ENCODE data around the gene ITGB1BP1.
A peak's percentile ranks its signal among the peaks of the same experiment; 100 is the strongest.

The ITGB1BP1 gene

DNA sequence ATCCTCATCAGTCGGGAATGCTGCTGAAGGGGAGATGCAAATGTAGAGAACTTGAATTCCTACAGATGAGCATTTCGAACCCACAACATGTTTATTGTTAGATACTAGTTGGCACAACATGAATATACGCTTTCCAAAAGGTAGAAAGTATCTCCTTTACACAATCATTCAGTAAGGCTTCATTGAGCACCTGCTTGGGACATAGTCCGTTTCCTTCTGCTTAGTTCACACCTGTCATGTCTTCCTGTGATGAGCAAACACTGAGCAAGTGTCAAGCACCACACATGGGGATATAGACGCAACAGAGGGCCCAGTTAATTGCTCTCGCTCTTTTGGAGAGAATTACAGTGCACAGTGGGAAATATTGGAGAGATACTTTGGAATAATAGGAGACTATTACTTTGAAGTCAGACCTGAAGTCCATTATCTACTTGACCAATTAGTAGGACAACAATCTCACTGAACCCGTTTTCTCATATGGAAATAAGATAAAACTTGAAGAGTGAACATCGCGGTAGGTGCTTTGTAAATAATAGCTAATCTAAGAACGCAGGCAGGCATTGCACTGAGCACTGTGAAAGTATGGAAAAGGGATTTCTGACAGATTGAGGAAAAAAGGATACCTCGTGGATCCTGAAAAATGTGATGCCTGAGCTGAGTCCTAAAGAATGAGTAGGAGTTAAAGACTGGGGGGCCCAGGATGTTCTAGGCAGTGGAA, 1.3 kb upstream of the ITGB1BP1 start:
- no peak for DNase-seq

- peak; percentile 23 for DNase-seq
Measured at GRCh38 chr2:9423922-9424272, 569 bp upstream of the ITGB1BP1 start.

DNA sequence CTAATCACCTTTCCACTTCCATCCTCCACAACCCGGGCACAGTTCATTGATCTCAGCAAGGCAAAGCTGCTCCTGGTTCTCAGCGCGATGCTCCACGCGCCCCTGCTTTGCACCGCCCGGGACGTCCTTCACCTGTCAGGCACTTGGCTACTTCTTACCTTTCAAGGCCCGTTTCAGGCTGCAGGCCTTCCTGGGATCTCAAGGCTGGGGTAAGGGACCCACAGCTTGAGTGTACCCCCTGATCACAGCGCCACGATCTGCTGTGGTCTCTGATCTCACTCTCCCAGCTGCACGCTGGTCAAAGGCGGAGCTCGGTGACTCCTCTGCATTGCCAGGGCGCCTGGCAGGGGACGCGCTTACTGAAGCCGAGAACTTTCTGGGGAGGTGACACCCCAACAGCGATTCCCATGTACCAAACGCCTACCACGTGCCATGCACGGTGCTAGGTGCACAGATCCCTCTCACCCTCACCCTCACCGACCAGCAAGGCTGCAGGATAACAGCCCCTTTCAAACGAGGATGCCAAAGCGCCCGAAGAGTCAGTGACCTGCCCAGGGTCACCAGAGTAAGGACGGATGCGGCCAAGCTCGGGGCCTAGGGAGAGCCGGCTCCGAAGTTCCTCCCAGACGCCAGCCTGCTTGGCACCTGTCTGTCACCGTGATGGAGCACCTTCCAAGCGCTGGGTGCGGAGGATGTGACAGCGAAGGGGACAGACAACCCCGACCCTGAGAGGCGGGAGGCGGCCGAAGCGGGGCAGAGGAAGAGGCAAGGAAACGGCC, 818 bp downstream of the ITGB1BP1 start:
- peak; percentile 38 for DNase-seq

DNA sequence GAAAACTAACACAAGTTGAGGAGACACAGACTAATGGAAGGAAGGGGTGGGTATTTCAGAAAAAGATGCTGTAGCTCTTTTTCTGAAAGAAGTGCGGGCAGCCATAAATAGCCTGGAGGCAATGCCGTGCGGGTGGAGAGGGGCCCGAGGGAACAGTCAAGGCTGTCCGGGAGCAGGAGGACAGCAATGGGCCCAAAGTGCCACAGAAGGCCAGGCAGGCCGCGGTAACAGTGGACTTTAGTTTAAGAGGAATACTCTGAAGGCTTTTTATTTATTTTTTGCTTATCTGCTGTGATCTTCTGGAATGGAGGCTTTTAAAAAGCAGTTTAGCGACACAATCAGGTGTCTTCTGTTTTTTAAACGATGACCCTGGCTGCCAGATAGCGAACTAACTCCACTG, 2.8 kb downstream of the ITGB1BP1 start:
- no peak for DNase-seq

GRCh38 chr2:9419541-9419940, 3.8 kb downstream of the ITGB1BP1 start:
- no peak for DNase-seq

DNA sequence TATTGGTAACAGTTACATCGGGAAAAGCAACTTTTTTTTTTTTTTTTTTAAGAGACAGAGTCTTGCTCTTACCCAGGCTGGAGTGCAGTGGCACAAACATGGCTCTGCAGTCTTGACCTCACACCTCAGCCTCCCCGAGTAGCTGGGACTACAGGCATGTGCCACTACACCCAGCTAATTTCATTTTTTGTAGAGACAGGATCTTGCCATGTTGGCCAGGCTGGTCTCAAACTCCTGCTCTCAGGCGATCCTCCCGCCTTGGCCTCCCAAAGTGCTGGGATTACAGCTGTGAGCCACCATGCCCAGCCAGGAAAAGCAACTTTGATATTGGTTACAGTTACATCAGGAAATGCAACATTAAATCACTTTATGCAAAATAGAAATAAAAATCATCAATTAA, 4.6 kb downstream of the ITGB1BP1 start:
- DNase-seq, result no peak

DNA sequence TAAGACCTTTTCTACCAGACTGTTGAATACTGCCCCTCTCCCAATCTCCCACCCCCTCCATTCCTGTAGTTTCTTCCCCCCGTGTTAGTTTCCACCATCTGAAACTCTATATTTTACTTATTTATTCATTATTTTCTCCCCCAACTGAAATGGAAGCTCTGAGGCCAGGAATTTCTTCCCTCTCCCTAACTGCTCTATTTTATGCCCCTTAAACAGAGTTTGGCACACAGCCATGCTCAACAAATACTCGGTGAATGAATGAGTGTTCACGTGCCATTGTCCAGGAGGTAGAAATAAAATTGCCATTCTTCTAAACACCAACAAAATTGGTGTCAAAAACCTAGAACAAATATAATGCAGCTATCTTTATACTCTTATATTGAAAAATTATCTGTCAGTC, 5.6 kb downstream of the ITGB1BP1 start:
- DNase-seq, result no peak

DNA sequence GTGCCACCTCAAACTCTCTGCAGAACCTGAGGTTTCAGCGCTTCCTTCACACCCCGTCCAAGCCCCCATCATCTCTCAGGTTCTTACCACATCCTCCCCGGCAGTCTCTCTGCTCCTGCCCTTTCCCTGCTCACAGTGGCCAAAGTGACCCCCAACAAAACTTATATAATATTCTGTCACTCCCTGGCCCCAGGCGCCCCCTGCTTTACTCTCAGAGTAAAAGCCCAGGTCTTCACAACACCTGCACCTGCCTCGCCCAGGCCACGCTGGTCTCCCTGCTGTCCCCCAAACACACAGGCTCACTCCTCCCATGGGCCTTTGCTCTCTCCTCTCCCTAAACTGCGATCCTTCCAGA, 6.4 kb downstream of the ITGB1BP1 start:
- no peak for DNase-seq

DNA sequence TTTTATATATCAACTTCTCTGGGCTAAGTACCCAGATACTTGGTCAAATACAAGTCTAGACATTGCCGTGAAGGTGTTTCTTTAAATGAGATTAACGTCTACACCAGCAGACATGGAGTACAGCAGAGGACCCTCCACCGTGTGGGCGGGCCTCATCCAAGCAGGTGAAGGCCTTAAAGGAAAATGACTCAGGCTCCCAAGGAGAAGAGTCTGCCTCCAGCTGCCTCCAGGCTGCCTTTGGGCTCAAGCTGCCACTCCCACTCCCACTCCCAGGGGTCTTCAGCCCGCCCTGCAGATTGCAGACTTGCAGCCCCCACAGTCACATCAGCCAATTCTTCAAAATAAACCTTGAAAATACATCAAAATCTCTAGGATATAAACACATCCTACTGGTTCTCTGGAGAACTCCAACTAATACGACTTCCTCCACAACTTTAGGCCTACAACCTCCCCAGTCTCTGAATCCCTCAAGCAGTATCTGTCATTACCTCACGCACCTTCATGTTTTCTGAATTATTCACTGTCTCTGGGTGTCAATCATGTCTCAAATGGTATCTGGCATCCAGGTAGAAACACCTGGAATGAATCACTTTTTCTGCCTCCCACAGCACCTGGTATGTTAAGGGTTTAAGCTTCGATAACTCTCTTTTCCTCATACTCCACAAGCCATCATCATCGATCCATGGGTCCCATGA, 6.9 kb downstream of the ITGB1BP1 start:
- no peak for DNase-seq

DNA sequence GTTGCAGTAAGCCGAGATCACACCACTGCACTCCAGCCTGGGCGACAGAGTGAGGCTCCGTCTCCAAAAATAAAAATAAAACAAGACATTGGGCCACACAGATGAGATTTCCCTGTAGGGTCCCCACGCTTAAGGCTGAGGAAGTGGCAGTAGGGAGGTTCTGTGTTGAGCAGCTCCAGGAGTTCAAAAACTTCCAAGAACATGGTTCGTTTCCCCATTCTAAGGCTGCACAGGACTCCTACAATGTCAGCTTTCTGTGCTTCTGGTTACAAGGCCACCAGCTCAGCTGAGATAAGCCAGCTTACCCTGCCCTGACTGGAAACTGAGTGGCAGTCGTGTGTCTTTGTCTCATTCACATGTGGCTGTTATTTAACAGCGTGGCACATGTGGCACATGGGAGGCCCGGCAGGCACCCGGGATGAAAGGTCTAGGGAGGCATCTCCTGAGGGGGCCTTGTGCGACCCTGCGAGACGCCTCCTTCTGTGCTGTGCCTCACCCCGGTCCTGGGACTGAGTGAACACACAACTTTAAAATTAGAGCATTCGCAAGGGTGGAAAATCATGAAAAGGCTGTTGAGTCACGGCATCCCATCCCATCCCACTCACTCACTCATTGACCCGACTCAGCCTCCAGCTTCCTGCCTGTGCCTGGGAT, 7.7 kb downstream of the ITGB1BP1 start:
- no peak for DNase-seq

DNA sequence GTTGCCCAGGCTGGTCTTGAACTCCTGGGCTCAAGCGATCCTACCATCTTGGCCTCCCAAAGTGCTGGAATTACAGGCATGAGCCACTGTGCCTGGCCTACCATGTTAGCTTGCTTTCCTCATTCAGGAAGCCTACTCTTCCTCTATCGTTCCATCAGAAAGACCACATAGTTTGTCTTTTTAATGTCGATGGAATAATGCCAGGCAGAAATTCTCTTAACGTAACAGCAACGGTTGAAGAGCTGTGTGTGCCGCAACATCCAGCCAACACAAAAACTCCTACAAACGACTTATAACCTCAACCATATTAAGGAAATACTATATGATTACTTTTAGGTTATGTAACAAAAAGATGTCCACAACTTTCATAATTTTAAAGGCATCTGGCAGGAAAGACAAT, 10.5 kb downstream of the ITGB1BP1 start:
- no peak for DNase-seq

DNA sequence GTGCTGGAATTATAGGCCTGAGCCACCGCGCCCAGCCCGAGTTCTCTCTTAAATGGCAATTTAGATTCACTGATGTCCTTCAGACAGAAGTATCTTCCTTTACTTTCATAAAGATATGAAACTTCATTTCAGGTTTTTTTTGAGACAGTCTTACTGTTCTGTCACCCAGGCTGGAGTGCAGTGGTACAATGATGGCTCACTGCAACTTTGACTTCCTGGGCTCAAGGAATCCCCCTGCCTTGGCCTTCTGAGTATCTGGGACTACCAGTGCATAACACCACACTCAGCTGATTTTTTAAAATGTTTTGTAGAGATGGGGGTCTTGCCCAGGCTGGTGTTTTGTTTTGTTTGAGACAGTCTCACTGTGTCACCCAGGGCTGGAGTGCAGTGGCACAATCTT, 13.2 kb downstream of the ITGB1BP1 start:
- DNase-seq, result no peak

DNA sequence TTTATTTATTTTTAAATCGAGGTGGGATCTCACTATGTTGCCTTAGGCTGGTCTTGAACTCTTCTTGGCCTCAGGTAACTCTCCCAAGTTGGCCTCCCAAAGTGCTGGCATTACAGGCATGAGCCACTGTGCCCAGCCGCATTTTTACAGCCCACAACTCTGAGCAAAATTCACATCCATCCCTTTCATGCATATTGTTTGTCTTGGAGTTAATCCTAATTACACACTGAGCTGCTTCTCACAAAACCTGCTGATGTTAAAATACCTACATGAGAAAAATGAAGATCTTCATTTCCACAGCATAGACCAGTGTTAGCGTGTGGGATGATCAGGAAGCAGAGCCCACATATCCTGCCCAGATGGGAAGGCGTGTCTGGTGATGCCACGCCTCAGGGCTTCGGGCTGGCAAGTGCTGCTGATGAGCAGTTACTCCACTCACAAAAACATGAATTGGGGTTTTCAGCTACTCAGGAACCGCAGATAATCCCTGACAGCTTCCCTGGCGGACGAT, 14.6 kb downstream of the ITGB1BP1 start:
- peak; percentile 30 for DNase-seq

DNA sequence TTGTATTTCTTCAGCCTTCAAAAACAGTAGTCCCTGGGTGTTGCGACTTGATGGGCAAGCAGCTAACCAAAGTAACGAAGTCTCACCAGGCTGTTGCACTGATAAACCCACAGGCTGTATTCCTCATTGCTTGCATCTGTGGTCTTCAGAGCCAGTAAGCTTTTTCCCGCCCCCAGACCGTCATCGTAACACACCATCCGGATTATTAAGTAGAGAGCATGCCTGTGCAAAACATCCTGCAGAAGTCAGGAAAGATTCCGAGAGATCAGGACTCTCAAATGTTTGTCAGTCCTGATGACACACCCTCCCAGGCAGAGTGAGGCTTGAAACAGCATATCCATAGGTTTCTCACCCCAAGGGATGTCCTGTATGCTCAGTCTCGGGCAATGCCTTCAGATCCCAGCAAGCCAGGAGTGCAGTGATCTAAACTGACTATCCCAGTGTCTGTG, 15.9 kb downstream of the ITGB1BP1 start:
- DNase-seq, result no peak

DNA sequence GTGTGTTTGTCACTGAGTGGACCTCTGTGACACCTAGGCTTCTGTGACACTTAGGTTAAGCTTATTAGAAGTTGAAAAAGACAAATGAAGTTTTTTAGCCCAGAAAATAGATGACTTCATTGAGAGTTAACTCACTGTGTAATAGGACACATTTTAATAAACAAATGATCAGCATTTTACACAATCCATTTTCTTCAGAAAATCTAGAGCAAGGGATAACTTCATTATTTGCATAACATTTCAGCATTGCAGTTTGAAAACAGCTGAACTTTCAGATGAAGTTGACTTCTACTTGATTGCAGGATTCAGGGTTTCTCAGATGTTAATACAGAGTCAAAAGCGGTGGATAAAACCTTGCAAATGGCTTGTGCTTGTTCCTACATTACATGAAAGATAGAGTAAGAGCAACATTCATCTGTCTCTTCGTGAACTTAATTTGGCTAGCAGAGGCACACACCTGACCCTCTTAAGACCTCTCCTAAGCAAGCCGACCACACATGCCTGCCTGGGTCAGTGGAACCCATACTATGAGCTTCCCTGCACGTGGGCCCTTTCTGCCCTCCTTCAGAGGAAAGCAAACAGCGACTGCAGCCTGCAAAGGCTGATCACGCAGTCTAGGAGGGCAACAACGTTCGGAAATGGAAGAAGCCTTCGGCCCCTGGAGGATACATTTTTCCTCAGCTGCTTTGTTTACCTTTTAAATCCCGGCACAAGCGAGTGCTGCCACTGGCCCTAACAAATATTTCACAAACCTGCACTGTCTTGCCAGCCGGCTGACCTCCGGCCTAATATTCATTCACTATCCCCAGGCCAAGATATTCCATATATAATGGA, 16.6 kb downstream of the ITGB1BP1 start:
- DNase-seq, result no peak

DNA sequence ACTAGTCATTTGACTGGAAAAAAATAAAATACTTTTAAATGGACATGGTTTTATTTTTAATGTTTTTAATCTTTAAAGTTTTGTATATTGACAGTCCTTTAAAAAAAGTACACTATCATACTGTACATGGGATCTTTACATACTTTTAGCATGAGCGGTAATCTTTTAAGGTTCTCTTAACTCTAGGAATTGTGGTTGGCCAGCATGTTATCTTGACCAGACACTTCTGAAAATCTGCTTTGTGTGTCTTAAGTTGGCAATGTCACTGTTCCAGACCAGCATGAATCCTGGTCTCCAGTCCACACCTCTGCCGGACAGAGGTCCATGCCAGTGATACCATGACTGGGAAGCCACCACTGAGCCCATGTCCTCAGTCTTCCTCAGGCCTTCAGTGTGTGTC, 17.7 kb downstream of the ITGB1BP1 start:
- DNase-seq, result peak; percentile 53

GRCh38 chr2:9404451-9404850, 18.9 kb downstream of the ITGB1BP1 start:
- DNase-seq, result no peak

GRCh38 chr2:9403924-9404323, 19.4 kb downstream of the ITGB1BP1 start:
- DNase-seq, result no peak

GRCh38 chr2:9401646-9402371, 21.5 kb downstream of the ITGB1BP1 start:
- DNase-seq, result no peak

DNA sequence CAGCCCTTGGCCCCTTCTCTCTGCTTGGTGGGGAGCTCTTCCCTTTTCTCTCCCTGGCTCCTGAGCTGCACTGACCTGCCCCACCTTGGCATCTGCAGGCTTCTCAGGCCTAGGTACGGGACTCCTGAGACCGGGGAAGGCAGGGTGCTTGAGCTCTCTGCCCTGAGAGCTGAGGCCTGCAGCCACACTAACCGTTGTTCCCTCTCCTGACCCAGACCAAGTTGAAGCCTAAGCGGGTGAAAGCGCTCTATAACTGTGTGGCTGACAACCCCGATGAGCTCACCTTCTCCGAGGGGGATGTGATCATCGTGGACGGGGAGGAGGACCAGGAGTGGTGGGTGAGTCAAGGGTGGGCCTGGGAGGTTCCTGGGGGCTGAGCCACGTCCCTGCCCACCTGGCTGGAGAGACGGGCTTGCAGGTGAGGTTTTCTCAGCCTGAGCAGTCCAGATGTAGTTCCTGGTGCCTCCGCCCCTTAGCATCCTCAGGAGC, 22.2 kb downstream of the ITGB1BP1 start:
- no peak for DNase-seq

Measured in fibroblast of skin of back (primary cell).